ENCODE measurements around the gene DNAH7. TPM values are rescaled to one million over a fixed set of nuclear protein-coding genes. Genes with fewer than 3 reads are reported as not detected.

Gene DNAH7
- total and polyA plus RNA-seq, 7 donors, result 0.04 to 0.29 (median 0.10) TPM; not detected in 1

- no peaks in the 10 kb centered on the region for H3K36me3 ChIP-seq (ENCODE audit: insufficient read depth in 1 of 2, low read depth in 1 of 2)
- no peak for TF ChIP-seq CTCF (IDR thresholded peaks at IDR 0.05)
- 85 to 94% (median 92%) methylated on average over 3 of the region's 3 CpGs for WGBS, 3 donors
- no peak overlapping the region for H3K27ac ChIP-seq
- H3K27me3 ChIP-seq (ENCODE audit: insufficient read depth in 3 of 3, low read length in 2 of 3), result no peaks in the 10 kb centered on the region
- H3K9me3 ChIP-seq, result peaks cover 2% of the 10 kb centered on the region
- no peak overlapping the region for H3K4me3 ChIP-seq
- intact Hi-C loops (cut with DNase I), result no loop called here
- no peak for DNase-seq
- no peak for ATAC-seq
- no peaks in the 10 kb centered on the region for H3K4me1 ChIP-seq
Observed at GRCh38 chr2:195758846-195759245, 309.8 kb downstream of the DNAH7 start.

- no peak overlapping the region for H3K4me3 ChIP-seq
- no peak overlapping the region for H3K27ac ChIP-seq
- no peak for ATAC-seq
- 82 to 83% (median 82%) methylated on average over 7 of the region's 7 CpGs for WGBS, 3 donors
- intact Hi-C loops (cut with DNase I), result no loop called here
- DNase-seq, result no peak
- TF ChIP-seq CTCF (IDR thresholded peaks at IDR 0.05), result no peak
- H3K36me3 ChIP-seq (ENCODE audit: insufficient read depth in 1 of 2, low read depth in 1 of 2), result no peaks in the 10 kb centered on the region
- no peaks in the 10 kb centered on the region for H3K9me3 ChIP-seq
- no peaks in the 10 kb centered on the region for H3K27me3 ChIP-seq (ENCODE audit: insufficient read depth in 3 of 3, low read length in 2 of 3)
- no peaks in the 10 kb centered on the region for H3K4me1 ChIP-seq
Observed at GRCh38 chr2:195756218-195756942, 312.3 kb downstream of the DNAH7 start.

GRCh38 chr2:195741191-195741590 lies 327.4 kb downstream of the DNAH7 start:
- DNase-seq (no peak), ATAC-seq (no peak)
- 92 to 97% (median 96%) methylated on average over 1 of the region's 1 CpG for WGBS, 3 donors
- Histone ChIP-seq H3K9me3 (no peaks in the 10 kb centered on the region), H3K4me3 (no peak overlapping the region), H3K36me3 (ENCODE audit: insufficient read depth in 1 of 2, low read depth in 1 of 2) (no peaks in the 10 kb centered on the region), H3K27ac (no peak overlapping the region), H3K4me1 (no peaks in the 10 kb centered on the region), H3K27me3 (ENCODE audit: insufficient read depth in 3 of 3, low read length in 2 of 3) (no peaks in the 10 kb centered on the region)
- TF ChIP-seq CTCF (IDR thresholded peaks at IDR 0.05), result no peak
- intact Hi-C loops (cut with DNase I), result no loop called here

- intact Hi-C loops (cut with DNase I), result no loop called here
- Histone ChIP-seq H3K27ac (no peak overlapping the region), H3K27me3 (ENCODE audit: insufficient read depth in 3 of 3, low read length in 2 of 3) (no peaks in the 10 kb centered on the region), H3K4me1 (no peaks in the 10 kb centered on the region), H3K36me3 (ENCODE audit: insufficient read depth in 1 of 2, low read depth in 1 of 2) (no peaks in the 10 kb centered on the region), H3K9me3 (no peaks in the 10 kb centered on the region), H3K4me3 (no peak overlapping the region)
- 90 to 94% (median 93%) methylated on average over 5 of the region's 5 CpGs for WGBS, 3 donors
- no peak for ATAC-seq
- TF ChIP-seq CTCF (IDR thresholded peaks at IDR 0.05), result no peak
- no peak for DNase-seq
Observed at GRCh38 chr2:195737511-195738325, 330.9 kb downstream of the DNAH7 start.

All from psoas muscle (tissue), 8 donors.